GM21526 (cell line): ENCODE results near the gene TTC28.
"Not testable (repeated sequence)": the region's sequence is repeated elsewhere in the genome, so short reads cannot be mapped to it uniquely, and the experiment has no call there.

ENCODE experiments used
- ATAC-seq: cut with Tn5 transposase; IDR thresholded peaks from one replicate; pipeline ENCODE4 v1.9.1; 2021; ENCODE audit warnings: moderate library complexity; ENCODE audit not compliant: unreplicated experiment, low FRiP score

Gene TTC28

DNA sequence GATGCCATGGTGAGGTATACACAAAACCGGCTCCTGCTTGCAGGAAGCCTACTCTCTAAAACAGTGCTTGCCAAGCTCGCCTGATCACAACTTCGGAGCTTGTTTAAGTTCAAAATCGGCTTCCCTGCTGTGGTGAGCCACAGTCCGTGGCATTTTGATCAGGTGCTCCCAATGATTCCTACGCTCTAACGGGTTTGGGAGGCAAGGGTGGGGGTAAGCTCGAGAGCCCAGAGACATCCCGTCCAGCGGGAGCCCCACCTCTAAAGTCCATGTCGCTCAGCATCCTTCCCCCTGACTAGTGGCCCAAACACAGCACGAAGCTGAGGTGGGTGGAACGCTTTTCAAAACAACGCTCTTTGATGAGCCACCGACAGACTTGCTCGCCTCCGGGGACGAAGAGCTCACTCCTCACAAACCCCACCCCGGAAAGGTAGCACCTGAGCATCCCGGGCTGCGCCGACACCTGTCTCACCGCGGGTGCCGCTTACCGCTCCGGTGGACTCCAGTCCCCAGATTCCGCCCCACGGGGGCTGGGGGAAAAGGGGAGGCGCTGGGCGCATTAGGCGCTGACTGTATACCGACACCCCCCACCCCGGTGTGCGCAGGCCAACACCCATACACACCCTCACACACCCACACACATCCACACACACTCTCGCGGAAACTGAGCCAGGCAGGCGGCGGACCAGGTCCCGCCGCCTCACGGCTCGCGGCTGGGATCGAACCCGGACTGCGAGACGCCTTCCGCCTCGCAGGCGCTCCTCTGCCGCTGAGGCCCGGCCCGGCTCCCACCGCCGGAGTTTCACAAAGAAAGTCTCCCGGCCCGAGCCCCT lies 646 bp downstream of the TTC28 start:
- not testable (repeated sequence) for ATAC-seq

DNA sequence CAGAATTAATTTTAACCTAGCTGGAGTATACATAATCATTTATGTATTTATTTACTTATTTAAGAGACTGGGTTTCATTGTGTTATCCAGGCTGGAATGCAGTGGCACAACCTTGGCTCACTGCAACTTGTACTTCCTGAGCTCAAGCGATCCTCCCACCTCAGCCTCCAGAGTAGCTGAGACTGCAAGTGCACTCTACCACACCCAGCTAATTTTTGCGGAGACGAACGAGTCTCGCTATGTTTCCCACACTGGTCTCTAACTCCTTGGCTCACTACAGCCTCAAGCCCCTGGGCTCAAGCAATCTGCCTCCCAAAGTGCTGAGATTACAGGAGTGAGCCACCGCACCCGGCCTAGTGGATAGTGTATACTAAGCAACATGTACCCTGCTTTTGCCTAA lies 1.5 kb downstream of the TTC28 start:
- not testable (repeated sequence) for ATAC-seq

DNA sequence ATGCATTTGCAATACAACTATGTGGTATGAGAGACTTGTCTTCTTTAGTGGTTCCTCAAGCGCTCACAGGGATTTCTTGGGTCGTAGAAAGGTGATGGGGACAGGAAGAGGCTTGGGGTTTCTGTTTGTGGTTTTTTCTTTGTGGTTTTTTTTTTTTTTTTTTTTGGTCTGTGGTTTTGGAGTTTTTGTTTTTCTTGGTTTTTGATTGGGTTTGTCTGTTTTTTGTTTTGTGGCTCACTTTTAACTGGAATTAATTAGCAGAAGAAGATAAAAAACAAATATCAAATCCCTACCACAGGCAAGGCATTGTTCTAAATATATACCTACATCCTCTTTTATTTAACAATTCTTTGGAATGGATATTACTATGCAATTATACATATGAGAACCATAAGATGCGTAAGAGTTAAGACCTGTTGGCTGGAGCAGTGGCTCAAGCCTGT lies 5.5 kb downstream of the TTC28 start:
- ATAC-seq = no peak

DNA sequence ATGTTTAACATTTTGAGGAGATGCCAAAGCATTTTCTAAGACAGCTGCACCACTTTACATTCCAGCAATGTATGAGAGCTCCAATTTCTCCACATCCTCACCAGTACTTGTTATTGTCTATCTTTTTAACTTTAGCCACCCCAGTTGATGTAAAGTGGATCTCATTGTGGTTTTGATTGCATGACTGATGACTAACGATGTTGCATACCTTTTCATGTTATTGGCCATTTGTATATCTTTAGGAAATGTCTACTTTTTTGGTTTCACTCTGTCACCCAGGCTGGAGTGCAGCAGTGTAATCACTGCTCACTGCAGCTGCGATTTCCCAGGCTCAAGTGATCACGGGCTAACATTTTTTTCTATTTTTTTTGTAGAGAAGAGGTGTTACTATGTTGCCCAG lies 8.9 kb downstream of the TTC28 start:
- ATAC-seq = no peak

DNA sequence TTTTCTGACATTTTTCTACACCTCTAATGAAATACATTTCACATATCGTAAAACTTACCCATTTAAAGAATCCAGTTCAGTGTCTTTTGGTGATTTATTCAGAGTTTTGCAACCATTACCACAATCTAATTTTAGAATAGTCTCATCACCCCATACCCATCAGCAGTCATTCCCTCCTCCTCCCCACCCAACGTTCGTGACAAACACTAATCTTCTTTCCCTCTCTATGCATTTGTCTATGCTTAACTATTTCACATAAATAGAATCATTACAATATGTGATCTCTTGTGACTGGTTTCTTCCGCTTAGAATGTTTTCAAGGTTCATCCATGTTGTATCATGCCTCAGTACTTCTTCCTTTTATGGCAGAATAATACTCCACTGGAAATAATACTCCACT lies 9.5 kb downstream of the TTC28 start:
- ATAC-seq = no peak

DNA sequence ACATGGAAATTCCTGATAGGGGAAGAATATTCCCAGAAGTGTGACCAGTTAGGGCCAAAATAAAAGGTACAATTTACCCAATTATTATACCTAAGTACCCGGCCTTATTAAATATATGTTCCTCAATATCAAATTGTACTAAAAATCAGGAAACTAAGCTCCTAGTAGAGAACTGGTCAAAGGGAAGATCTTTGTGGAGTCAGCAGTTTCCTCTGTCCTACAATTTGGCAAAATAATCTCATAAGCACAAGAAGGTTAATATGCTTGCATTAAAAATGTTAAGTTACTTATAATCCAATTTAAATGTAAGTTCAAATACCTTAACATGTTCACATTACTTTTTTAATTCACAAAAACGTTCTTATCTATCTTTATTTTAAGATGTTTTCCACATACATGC lies 10.3 kb downstream of the TTC28 start:
- no peak for ATAC-seq

DNA sequence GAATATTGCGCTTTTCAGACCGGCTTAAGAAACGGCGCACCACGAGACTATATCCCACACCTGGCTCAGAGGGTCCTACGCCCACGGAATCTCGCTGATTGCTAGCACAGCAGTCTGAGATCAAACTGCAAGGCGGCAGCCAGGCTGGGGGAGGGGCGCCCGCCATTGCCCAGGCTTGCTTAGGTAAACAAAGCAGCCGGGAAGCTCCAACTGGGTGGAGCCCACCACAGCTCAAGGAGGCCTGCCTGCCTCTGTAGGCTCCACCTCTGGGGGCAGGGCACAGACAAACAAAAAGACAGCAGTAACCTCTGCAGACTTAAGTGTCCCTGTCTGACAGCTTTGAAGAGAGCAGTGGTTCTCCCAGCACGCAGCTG lies 16.1 kb downstream of the TTC28 start:
- ATAC-seq = not testable (repeated sequence)

DNA sequence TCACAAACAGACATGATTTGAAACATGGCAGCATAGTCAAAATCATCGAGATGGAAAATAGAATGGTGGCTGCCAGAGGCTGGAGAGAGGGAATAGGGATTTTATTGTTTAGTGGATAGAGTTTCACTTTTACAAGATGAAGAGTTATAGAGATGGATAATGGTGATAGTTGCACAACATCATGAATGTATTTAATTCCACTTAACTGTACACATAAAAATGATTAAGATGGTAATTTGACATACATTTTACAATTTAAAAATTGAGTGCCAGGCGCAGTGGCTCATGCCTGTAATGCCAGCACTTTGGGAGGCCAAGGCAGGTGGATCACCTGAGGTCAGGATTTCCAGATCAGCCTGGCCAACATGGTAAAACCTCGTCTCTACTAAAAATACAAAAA lies 21.2 kb downstream of the TTC28 start:
- ATAC-seq = no peak

DNA sequence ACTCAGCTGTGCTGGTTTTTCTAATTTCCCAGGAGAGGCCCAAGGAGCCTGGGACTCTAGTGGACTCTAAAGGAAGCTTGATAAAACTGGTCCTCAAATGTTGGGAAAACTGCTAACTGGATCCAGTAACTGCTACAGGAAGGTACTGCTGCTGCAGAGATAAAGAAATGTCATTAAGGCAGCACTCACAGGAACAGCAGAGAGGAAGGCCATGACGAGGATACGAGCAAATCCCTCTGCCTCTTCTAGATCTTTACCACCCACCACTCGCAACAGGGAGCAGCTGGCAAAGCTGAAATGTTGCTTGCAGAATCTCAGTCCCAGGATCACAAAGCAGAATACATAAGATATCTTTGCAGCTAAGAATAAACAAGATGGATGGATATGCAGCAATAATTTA lies 23.5 kb downstream of the TTC28 start:
- ATAC-seq = no peak

DNA sequence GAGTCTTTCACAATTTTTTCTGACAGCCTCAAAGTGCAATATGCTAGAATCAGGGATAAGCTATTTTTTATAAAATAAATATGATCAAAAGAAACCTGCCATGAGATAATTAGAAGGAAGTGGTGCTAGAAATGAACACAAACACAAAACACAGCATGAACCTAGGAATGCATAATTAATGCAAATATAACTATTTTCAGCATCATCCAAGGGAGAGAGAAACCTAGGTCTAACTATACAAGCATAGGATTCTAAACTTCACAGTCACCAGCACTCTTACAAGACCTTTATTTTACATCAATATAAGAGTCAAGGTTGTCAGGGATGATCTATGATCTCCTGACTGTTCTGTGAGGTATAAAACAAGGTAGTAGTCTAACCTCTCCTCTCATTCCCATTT lies 29.2 kb downstream of the TTC28 start:
- no peak for ATAC-seq

DNA sequence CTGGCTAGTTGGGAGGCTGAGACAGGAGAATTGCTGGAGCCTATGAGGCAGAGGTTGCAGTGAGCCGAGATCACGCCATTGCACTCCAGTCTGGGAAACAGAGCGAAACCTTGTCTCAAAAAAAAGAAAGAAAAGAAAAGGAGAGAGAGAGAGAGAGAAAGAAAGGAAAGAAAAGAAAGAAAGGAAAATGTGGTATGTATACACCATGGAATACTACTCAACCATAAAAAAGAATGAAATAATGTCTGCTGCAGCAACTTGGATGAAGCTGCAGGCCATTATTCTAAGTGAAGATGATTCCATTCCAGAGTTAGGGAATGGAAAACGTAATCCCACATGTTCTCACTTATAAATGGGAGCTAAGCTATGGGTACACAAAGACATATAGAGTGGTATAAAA lies 30.8 kb downstream of the TTC28 start:
- ATAC-seq = no peak

DNA sequence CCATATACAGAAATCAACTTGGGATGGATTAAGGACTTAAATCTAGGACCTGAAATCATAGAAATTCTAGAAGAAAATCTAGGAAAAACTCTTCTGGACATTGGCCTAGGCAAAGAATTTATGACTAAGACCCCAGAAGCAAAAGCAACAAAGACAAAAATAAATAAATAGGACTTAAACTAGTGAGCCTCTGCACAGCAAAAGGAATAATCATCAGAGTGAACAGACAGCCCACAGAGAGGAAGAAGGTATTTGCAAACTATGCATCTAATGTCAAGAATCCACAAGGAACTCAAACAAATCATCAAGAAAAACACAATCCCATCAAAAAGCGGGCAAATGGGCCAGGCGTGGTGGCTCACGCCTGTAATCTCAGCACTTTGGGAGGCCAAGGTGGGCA lies 32.4 kb downstream of the TTC28 start:
- ATAC-seq = no peak

DNA sequence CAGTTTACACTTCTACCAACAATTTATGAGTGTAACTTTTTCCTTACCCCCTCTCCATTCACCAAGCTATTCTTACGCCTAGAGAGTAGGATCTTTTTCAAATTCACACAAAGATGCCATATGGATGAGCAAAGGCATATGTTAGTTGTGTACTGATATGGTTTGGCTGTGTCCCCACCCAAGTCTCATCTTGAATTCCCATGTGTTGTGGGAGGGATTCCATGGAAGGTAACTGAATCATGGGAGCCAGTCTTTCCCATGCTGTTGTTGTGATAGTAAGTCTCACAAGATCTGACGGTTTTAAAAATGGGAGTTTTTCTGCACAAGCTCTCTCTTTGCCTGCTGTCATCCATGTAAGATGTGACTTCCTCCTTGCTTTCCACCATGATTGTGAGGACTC lies 40.3 kb downstream of the TTC28 start:
- ATAC-seq = no peak

DNA sequence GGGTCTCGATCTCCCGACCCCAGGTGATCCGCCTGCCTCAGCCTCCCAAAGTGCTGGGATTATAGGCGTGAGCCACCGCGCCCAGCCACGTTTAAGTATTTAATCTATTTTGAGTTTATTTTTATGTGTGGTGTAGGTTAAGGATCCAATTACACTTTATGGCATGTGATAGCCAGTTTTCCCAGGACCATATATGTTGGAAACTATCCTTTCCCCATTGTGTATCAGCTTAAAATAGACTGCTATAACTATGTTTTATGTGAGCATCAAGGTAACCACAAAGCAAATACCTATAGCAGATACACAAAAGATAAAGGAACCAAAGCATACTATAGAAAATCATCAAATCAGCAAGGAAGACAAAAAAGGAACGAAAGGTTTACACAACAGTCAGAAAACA lies 42.4 kb downstream of the TTC28 start:
- ATAC-seq = no peak

DNA sequence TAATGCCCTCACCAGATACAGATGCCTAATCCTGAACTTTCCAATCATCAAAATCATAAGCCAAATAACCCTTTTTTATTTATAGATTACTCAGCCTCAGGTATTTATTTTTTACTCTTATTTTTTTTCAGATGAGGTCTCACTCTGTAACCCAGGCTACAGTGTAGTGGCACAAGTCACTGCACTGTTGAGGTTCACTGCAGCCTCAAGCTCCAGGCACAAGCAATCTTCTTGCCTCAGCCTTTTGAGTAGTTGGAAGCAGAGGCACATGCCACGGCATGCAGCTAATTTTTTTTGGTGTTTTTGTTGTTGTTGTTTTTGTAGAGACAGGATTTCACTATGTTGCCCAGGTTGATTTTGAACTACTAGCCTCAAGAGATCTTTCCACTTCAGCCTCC lies 49.5 kb downstream of the TTC28 start:
- no peak for ATAC-seq

DNA sequence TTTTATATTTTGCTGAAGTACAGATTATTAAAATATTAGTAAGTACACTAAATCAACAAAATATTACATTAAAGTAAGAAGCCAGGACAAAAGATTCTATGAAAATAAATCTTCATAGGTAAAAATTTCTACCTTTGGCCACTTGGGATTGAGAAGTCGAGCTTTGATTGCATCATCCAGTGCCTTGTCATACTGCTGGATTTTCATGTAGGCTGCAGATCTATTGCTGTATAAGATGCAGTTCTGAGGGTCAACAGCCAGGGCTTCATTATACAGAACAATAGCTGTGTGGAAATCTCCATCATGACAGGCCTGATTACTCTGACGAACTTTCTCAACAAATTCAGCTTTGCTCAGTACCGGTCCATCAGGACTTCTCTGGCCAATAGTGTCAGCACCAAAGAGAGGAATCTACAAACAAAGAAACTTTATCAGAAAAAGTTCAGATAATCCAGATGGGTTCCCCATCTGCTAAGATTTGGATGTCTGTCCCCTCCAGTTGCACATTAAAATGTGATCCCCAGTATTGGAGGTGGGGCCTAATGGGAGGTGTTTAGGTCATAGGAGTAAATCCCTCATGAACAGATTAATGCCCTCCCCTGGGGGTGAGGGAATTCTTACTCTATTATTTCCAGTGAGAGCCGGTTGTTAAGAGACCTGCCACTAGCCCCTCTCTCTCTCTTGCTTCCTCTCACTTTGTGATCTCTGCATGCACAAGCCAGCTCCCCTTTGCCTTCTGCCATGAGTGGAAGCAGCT lies 50.0 kb downstream of the TTC28 start:
- ATAC-seq = no peak

DNA sequence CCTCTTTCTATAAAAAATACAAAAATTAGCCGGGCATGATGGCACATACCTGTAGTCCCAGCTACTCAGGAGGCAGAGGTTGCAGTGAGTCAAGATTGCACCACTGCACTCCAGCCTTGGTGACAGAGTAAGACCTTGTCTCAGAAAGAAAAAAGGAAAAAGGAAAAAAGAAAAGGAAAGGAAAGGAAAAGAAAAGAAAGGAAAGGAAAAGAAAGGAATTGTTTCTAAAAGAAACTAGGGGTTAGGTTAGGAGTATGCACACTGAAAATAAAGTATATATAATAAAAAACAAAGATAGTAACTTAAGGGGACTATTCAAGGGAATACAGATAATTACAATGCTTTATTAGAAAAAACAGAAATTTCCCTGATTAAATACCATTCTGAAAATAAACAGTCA lies 50.9 kb downstream of the TTC28 start:
- ATAC-seq = no peak

DNA sequence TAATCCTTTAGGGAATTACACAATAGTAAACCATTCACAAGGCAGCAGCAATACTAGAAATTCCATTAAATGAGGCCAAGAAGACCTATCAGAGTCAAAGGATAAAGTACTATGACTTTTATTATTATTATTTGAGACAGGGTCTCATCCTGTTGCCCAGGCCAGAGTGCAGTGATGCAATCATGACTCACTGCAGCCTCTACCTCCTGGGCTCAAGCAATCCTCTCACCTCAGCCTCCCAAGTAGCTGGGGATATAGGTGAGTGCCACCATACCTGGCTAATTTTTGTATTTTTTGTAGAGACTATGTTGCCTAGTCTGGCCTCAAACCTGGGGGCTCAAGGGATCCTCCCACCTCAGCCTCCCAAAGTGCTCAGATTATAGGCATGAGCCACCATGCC lies 51.8 kb downstream of the TTC28 start:
- ATAC-seq = no peak

DNA sequence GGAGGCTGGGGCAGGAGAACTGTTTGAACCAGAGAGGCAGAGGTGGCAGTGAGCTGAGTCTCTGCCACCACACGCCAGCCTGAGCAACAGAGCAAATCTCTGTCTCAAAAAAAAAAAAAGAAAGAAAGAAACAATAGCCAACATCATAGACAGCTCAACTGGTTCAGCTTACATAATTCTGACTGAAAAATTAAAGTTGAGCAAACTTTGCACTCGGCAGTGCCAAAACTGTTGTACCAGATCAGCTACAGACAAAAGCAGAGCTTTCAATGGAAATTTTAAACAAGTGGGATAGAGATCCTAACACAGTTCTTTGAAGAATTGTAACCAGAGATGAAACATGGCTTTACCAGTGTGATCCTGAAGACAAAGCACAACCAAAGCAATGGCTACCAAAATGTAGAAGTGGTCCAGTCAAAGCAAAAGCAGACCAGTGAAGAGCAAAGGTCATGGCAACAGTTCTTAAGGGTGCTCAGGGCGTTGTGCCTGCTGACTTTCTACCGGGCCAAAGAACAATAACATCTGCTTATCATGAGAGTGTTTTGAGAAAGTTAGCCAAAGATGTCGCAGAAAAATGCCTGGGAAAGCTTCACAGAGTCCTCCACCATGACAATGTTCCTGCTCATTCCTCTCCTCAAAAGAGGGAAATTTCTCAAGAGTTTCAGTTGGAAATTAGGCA lies 59.3 kb downstream of the TTC28 start:
- no peak for ATAC-seq

DNA sequence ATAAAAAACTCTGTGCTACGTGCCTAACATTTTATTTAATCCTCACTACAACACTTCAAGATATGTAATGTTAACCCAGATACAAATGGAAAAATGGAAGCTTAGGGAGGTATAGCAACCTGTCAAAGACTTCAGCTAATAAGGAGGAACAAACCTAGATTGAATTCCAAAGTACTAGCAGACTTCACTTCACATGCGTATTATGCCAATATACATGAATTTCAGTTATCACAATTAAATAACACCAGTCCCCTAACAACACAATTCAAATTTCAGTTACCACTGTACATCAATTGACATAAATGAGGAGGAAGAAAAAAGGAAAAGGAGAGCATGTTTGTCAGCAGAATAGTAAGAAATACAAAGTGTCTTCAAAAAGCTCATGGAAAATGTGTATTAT lies 60.4 kb downstream of the TTC28 start:
- ATAC-seq = no peak

DNA sequence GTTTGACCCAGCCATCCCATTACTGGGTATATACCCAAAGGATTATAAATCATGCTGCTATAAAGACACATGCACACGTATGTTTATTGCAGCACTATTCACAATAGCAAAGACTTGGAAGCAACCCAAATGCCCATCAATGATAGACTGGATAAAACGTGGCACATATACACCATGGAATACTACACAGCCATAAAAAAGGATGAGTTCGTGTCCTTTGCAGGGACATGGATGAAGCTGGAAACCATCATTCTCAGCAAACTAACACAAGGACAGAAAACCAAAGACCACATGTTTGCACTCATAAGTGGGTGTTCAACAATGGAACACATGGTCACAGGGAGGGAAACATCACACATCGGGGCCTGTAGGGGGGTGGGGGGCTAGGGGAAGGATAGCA lies 64.2 kb downstream of the TTC28 start:
- ATAC-seq = not testable (repeated sequence)

DNA sequence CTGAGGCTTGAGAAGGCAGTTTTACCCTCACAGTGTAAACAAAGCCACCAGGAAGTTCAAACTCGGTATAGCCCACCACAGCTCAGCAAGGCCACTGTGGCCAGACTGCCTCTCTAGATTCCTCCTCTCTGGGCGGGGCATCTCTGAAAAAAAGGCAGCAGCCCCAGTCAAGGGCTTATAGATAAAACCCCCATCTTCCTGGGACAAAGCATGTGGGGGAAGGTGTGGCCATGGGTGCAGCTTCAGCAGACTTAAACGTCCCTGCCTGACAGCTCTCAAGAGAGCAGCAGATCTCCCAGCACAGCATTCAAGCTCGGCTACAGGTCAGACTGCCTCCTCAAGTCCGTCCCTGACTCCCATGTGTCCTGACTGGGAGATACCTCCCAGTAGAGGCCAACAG lies 69.7 kb downstream of the TTC28 start:
- no peak for ATAC-seq
